ENCODE results near the gene SLC35A4. TPM values are rescaled to one million over a fixed set of nuclear protein-coding genes. Genes with fewer than 3 reads are reported as not detected.

SLC35A4 gene
- total RNA-seq, 4 donors from 2014 or later, result 25.1 to 55.1 (median 38.1) TPM

- ATAC-seq (ENCODE audit: low FRiP score) (no peak), DNase-seq (ENCODE audit: low spot score) (no peak)
- TF ChIP-seq CTCF (IDR thresholded peaks at IDR 0.05), result no peak
These were observed 574 bp downstream of the SLC35A4 start for GRCh38 chr5:140565024-140565779.

DNA sequence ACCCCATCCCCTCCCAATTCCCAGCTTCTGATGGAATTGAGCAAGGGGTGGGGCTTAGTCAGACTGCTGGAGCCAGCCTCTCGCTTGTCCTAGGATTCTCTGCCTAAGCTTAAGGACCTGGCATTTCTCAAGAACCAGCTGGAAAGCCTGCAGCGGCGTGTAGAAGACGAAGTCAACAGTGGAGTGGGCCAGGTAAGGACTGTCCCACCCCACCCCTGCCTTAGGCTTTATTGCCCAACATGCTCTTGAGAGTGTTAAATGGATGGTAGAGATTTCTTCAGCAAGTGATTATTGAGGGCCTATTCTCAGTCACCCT is 1.1 kb downstream of the SLC35A4 start:
- ATAC-seq (ENCODE audit: low FRiP score) (no peak), DNase-seq (ENCODE audit: low spot score) (no peak)
- TF ChIP-seq CTCF (IDR thresholded peaks at IDR 0.05), result no peak

DNA sequence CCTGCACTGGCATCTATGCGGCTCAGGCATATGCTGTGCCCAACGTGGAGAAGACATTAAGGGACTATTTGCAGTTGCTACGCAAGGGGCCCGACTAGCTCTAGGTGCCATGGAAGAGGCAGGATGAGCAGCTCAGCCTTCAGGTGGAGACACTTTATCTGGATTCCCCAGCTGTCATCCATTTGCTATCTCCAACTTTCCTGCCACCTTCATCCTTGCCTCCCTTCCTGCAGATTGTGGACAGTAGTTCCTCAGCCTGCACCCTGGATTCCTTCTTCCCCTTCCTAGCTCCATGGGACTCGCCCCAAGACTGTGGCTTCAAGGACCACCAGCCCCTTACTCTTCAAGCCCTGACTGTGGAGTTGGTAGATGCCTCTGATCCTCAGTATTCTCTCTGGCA is 2.0 kb downstream of the SLC35A4 start:
- no peak for ATAC-seq (ENCODE audit: low FRiP score)
- TF ChIP-seq CTCF (IDR thresholded peaks at IDR 0.05), result no peak
- no peak for DNase-seq (ENCODE audit: low spot score)

DNA sequence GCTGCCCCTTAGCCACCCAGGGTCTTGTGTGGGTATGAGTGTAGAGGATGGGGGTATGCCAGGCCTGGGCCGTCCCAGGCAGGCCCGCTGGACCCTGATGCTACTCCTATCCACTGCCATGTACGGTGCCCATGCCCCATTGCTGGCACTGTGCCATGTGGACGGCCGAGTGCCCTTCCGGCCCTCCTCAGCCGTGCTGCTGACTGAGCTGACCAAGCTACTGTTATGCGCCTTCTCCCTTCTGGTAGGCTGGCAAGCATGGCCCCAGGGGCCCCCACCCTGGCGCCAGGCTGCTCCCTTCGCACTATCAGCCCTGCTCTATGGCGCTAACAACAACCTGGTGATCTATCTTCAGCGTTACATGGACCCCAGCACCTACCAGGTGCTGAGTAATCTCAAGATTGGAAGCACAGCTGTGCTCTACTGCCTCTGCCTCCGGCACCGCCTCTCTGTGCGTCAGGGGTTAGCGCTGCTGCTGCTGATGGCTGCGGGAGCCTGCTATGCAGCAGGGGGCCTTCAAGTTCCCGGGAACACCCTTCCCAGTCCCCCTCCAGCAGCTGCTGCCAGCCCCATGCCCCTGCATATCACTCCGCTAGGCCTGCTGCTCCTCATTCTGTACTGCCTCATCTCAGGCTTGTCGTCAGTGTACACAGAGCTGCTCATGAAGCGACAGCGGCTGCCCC is 2.6 kb downstream of the SLC35A4 start:
- ATAC-seq (ENCODE audit: low FRiP score) (no peak), DNase-seq (ENCODE audit: low spot score) (no peak)
- TF ChIP-seq CTCF (IDR thresholded peaks at IDR 0.05), result no peak

- ATAC-seq (ENCODE audit: low FRiP score) (no peak), DNase-seq (ENCODE audit: low spot score) (no peak)
- no peak for TF ChIP-seq CTCF (IDR thresholded peaks at IDR 0.05)
These were observed 3.2 kb downstream of the SLC35A4 start for GRCh38 chr5:140567871-140568270.

DNA sequence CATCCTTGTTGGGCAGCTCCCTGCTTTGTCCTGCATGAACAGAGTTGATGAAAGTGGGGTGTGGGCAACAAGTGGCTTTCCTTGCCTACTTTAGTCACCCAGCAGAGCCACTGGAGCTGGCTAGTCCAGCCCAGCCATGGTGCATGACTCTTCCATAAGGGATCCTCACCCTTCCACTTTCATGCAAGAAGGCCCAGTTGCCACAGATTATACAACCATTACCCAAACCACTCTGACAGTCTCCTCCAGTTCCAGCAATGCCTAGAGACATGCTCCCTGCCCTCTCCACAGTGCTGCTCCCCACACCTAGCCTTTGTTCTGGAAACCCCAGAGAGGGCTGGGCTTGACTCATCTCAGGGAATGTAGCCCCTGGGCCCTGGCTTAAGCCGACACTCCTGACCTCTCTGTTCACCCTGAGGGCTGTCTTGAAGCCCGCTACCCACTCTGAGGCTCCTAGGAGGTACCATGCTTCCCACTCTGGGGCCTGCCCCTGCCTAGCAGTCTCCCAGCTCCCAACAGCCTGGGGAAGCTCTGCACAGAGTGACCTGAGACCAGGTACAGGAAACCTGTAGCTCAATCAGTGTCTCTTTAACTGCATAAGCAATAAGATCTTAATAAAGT is 3.9 kb downstream of the SLC35A4 start:
- ATAC-seq (ENCODE audit: low FRiP score) (no peak), DNase-seq (ENCODE audit: low spot score) (no peak)
- no peak for TF ChIP-seq CTCF (IDR thresholded peaks at IDR 0.05)

Data from omental fat pad (tissue), 4 donors.